ENCODE data around the gene GRPEL2.

GRPEL2 gene

GRCh38 chr5:149345147-149345891 lies at the start of gene GRPEL2:
TSS of gene GRPEL2 (plus strand) at chr5:149345499. CDS start at chr5:149345540, 41 bp downstream.
- peak within 1 kb of the TSS; percentile 81 for H3K27ac ChIP-seq
- DNase-seq (ENCODE audit: low read depth, low spot score): peak; percentile 88

- H3K27ac ChIP-seq: peak overlapping the region; percentile 92
Observed at GRCh38 chr5:149297340-149298025, 47.8 kb upstream of the GRPEL2 start.

GRCh38 chr5:149298163-149298562 lies 47.1 kb upstream of the GRPEL2 start:
- no peak for DNase-seq (ENCODE audit: low read depth, low spot score)
- peak overlapping the region; percentile 92 for H3K27ac ChIP-seq

More at GRCh38 chr5:149297340-149298025, 47.8 kb upstream of the GRPEL2 start:
- DNase-seq (ENCODE audit: low read depth, low spot score): no peak

- H3K27ac ChIP-seq: no peak overlapping the region
- no peak for DNase-seq (ENCODE audit: low read depth, low spot score)
Observed at GRCh38 chr5:149298842-149299404, 46.4 kb upstream of the GRPEL2 start.

- DNase-seq (ENCODE audit: low read depth, low spot score): no peak
- H3K27ac ChIP-seq: no peak overlapping the region
Observed at GRCh38 chr5:149299451-149300054, 45.7 kb upstream of the GRPEL2 start.

- DNase-seq (ENCODE audit: low read depth, low spot score): no peak
- H3K27ac ChIP-seq: no peak overlapping the region
Observed at GRCh38 chr5:149300441-149300840, 44.9 kb upstream of the GRPEL2 start.

GRCh38 chr5:149301049-149301743 lies 44.1 kb upstream of the GRPEL2 start:
- no peak overlapping the region for H3K27ac ChIP-seq
- no peak for DNase-seq (ENCODE audit: low read depth, low spot score)

GRCh38 chr5:149301744-149302380 lies 43.4 kb upstream of the GRPEL2 start:
- DNase-seq (ENCODE audit: low read depth, low spot score): no peak
- no peak overlapping the region for H3K27ac ChIP-seq

- no peak for DNase-seq (ENCODE audit: low read depth, low spot score)
- H3K27ac ChIP-seq: no peak overlapping the region
Observed at GRCh38 chr5:149302641-149303040, 42.7 kb upstream of the GRPEL2 start.

GRCh38 chr5:149303210-149303609 lies 42.1 kb upstream of the GRPEL2 start:
- no peak overlapping the region for H3K27ac ChIP-seq
- no peak for DNase-seq (ENCODE audit: low read depth, low spot score)

GRCh38 chr5:149304195-149305078 lies 40.9 kb upstream of the GRPEL2 start:
- no peak for DNase-seq (ENCODE audit: low read depth, low spot score)
- H3K27ac ChIP-seq: no peak overlapping the region

GRCh38 chr5:149309354-149309753 lies 35.9 kb upstream of the GRPEL2 start:
- no peak for DNase-seq (ENCODE audit: low read depth, low spot score)
- H3K27ac ChIP-seq: no peak overlapping the region

GRCh38 chr5:149310488-149310887 lies 34.8 kb upstream of the GRPEL2 start:
- peak overlapping the region; percentile 20 for H3K27ac ChIP-seq
- no peak for DNase-seq (ENCODE audit: low read depth, low spot score)

GRCh38 chr5:149310947-149311658 lies 34.2 kb upstream of the GRPEL2 start:
- peak overlapping the region; percentile 20 for H3K27ac ChIP-seq
- no peak for DNase-seq (ENCODE audit: low read depth, low spot score)

- no peak overlapping the region for H3K27ac ChIP-seq
- DNase-seq (ENCODE audit: low read depth, low spot score): no peak
Observed at GRCh38 chr5:149313151-149313841, 32.0 kb upstream of the GRPEL2 start.

- no peak for DNase-seq (ENCODE audit: low read depth, low spot score)
- no peak overlapping the region for H3K27ac ChIP-seq
Observed at GRCh38 chr5:149314571-149315111, 30.7 kb upstream of the GRPEL2 start.

- no peak for DNase-seq (ENCODE audit: low read depth, low spot score)
- no peak overlapping the region for H3K27ac ChIP-seq
Observed at GRCh38 chr5:149315753-149316152, 29.5 kb upstream of the GRPEL2 start.

All from epithelial cell of prostate (primary cell).